ENCODE results near the gene KCTD11. TPM values are rescaled to one million over a fixed set of nuclear protein-coding genes. Genes with fewer than 3 reads are reported as not detected.

The KCTD11 gene
- total and polyA plus RNA-seq, 2 donors (not counting 1 experiment from before 2014, with no cell fraction given) = 4.3 to 13.4 TPM

DNA sequence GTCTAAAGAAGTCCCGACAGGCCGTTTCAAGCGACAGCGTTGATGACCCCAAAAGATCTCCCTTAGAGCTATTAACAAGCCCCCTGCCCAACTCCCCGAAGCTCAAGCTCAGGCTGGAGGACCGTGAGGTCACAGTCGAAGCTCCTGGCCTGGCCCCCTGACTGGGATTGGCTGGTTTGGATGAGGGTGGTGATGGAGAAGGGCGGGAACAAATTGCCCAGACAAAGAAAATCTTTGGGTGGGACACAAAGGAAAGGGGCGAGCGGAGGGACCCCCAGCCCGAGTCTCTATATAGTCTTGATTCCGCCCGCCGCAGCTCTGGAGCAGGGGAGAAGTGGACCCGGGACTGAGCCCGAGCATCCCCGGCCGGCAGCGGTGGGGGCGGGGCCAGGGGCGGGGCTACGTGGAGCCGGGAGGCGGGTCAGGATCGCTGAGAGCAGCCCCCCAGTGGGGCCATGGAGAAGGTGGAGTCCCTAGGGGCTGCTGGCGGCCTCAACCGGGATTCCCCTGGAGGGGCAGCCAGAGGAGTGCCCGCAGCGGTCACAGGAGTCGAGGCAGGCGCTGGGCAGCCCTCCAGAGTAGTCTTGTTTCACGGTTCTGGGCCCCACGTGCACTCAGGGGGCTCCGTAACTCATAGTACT, 21.8 kb upstream of the KCTD11 start:
- H3K4me1 Mint-ChIP-seq = peaks cover 43% of the 10 kb centered on the region
- Histone ChIP-seq H2AFZ (ENCODE audit: insufficient read depth, low read depth, low read length, poor library complexity, severe bottlenecking) (peak overlapping the region; percentile 94), H3K9ac (ENCODE audit: low read length) (peak overlapping the region; percentile 86), H3K79me2 (ENCODE audit: control insufficient read depth, insufficient read depth, low read length) (peaks cover 30% of the 10 kb centered on the region), H3K36me3 (replicated peaks in 1 of 2; ENCODE audit: control extremely low read depth in 1 of 2, control insufficient read depth in 1 of 2, extremely low read depth in 1 of 2, insufficient read depth in 2 of 2, low read length in 1 of 2) (peaks cover 0 to 11% of the 10 kb centered on the region in 2 experiments), H3K27me3 (replicated peaks in 1 of 4; ENCODE audit: control extremely low read depth in 1 of 4, control insufficient read depth in 3 of 4, insufficient read depth in 4 of 4, low read length in 3 of 4) (no peaks in the 10 kb centered on the region), H3K4me3 (ENCODE audit: control extremely low read depth in 1 of 5, extremely low read depth in 1 of 5, insufficient read depth in 1 of 5, low read depth in 2 of 5, low read length in 4 of 5) (peak overlapping the region; percentile 65 to 92 (median 81)), H3K4me2 (replicated peaks; ENCODE audit: low read depth, low read length, poor library complexity, severe bottlenecking) (peak overlapping the region; percentile 88), H3K9me3 (ENCODE audit: control extremely low read depth in 1 of 3, control insufficient read depth in 2 of 3, insufficient read depth in 1 of 3, low read length in 2 of 3) (no peaks in the 10 kb centered on the region), H3K27ac (ENCODE audit: low read length in 2 of 2) (peak overlapping the region; percentile 86 to 93), H4K20me1 (ENCODE audit: control insufficient read depth, insufficient read depth, low read length, poor library complexity, severe bottlenecking) (no peaks in the 10 kb centered on the region), H3K4me1 (ENCODE audit: control insufficient read depth in 2 of 2, insufficient read depth in 2 of 2, low read length in 2 of 2) (peaks cover 23 to 48% of the 10 kb centered on the region in 2 donors)
- WGBS (ENCODE audit: insufficient coverage) = 1% methylated on average over 28 of the region's 34 CpGs
- ChIA-PET POLR2A (interaction anchor here (0.5 to 2.4 kb wide), 18 partner anchors 9 to 356 kb away, joined by 3 to 18 read pairs (median 5); partner anchors contain the start of genes CTDNEP1, ELP5, GABARAP and GPS2), CTCF (interaction anchor here (0.8 to 2.7 kb wide), 20 partner anchors 8 to 284 kb away, joined by 3 to 20 read pairs (median 5); partner anchors contain the start of genes ACADVL, DLG4, GABARAP and GPS2)
- no peaks in the 10 kb centered on the region for H3K27me3 Mint-ChIP-seq
- DNase-seq (peak; percentile 82), ATAC-seq (ENCODE audit: low read depth) (peak; percentile 50)
- intact Hi-C loops (cut with micrococcal nuclease) = loop anchor here (1.0 kb wide), 9 partner anchors 15 to 242 kb away; partner anchors contain the start of genes DVL2, EIF5A, ELP5 and GABARAP
- peak overlapping the region; percentile 96 for H3K4me3 Mint-ChIP-seq
- TF ChIP-seq EZH2 (IDR thresholded peaks at IDR 0.05; ENCODE audit: borderline replicate concordance, insufficient read depth, low read depth, low read length, poor library complexity, severe bottlenecking) = no peak
- TF ChIP-seq, protein P1, sequence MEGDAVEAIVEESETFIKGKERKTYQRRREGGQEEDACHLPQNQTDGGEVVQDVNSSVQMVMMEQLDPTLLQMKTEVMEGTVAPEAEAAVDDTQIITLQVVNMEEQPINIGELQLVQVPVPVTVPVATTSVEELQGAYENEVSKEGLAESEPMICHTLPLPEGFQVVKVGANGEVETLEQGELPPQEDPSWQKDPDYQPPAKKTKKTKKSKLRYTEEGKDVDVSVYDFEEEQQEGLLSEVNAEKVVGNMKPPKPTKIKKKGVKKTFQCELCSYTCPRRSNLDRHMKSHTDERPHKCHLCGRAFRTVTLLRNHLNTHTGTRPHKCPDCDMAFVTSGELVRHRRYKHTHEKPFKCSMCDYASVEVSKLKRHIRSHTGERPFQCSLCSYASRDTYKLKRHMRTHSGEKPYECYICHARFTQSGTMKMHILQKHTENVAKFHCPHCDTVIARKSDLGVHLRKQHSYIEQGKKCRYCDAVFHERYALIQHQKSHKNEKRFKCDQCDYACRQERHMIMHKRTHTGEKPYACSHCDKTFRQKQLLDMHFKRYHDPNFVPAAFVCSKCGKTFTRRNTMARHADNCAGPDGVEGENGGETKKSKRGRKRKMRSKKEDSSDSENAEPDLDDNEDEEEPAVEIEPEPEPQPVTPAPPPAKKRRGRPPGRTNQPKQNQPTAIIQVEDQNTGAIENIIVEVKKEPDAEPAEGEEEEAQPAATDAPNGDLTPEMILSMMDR (IDR thresholded peaks at IDR 0.05) = no peak
- H3K27ac Mint-ChIP-seq = peak overlapping the region; percentile 98
- no peaks in the 10 kb centered on the region for H3K9me3 Mint-ChIP-seq (ENCODE audit: insufficient read depth)

DNA sequence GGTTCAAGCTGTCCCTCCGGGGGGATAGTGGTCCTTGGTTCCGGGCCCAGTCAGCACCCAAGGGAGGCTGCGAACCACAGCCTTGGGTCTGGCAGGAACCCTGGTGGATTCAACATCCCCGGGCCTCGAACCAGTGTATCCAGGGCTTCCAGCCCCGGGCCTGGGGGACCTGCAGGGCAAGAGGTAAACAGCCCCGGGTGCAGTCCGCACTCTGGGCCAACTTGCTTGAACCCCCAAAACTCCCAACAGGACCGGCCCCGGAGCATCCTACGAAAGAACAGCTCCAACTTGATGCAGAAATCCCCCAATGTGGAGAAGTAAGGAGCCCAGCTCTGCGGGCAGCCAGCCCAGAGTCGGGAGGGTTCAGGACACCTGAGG, 21.3 kb upstream of the KCTD11 start:
- CTCF ChIA-PET = interaction anchor here (1.2 to 2.7 kb wide), 6 partner anchors 8 to 285 kb away, joined by 3 to 16 read pairs (median 6); partner anchors contain the start of gene TMEM95
- H3K9ac ChIP-seq (ENCODE audit: low read length) = peak overlapping the region; percentile 86
- intact Hi-C loops (cut with micrococcal nuclease) = no loop called here

More for the DNA sequence above, 21.3 kb upstream of the KCTD11 start:
- Histone ChIP-seq H3K27ac (ENCODE audit: low read length in 2 of 2) (peak overlapping the region; percentile 86 to 93), H3K27me3 (replicated peaks in 1 of 4; ENCODE audit: control extremely low read depth in 1 of 4, control insufficient read depth in 3 of 4, insufficient read depth in 4 of 4, low read length in 3 of 4) (no peaks in the 10 kb centered on the region), H3K9me3 (ENCODE audit: control extremely low read depth in 1 of 3, control insufficient read depth in 2 of 3, insufficient read depth in 1 of 3, low read length in 2 of 3) (no peaks in the 10 kb centered on the region), H3K79me2 (ENCODE audit: control insufficient read depth, insufficient read depth, low read length) (peaks cover 35% of the 10 kb centered on the region), H3K4me3 (ENCODE audit: control extremely low read depth in 1 of 5, extremely low read depth in 1 of 5, insufficient read depth in 1 of 5, low read depth in 2 of 5, low read length in 4 of 5) (peak overlapping the region in 4 of 5 experiments; percentile 65 to 86 (median 81)), H2AFZ (ENCODE audit: insufficient read depth, low read depth, low read length, poor library complexity, severe bottlenecking) (peak overlapping the region; percentile 94), H3K36me3 (replicated peaks in 1 of 2; ENCODE audit: control extremely low read depth in 1 of 2, control insufficient read depth in 1 of 2, extremely low read depth in 1 of 2, insufficient read depth in 2 of 2, low read length in 1 of 2) (peaks cover 0 to 6% of the 10 kb centered on the region in 2 experiments), H3K4me2 (replicated peaks; ENCODE audit: low read depth, low read length, poor library complexity, severe bottlenecking) (peak overlapping the region; percentile 88), H3K4me1 (ENCODE audit: control insufficient read depth in 2 of 2, insufficient read depth in 2 of 2, low read length in 2 of 2) (peaks cover 27 to 54% of the 10 kb centered on the region in 2 donors), H4K20me1 (ENCODE audit: control insufficient read depth, insufficient read depth, low read length, poor library complexity, severe bottlenecking) (no peaks in the 10 kb centered on the region)
- no peak for TF ChIP-seq EZH2 (IDR thresholded peaks at IDR 0.05; ENCODE audit: borderline replicate concordance, insufficient read depth, low read depth, low read length, poor library complexity, severe bottlenecking)
- TF ChIP-seq, protein P1 (IDR thresholded peaks at IDR 0.05) = no peak
- POLR2A ChIA-PET = interaction anchor here (0.5 to 2.4 kb wide), 5 partner anchors 11 to 89 kb away, joined by 5 to 18 read pairs (median 12); partner anchors contain the start of gene GABARAP
- peak overlapping the region; percentile 98 for H3K27ac Mint-ChIP-seq
- no peak for ATAC-seq (ENCODE audit: low read depth)
- no peak for DNase-seq
- H3K4me3 Mint-ChIP-seq = peak overlapping the region; percentile 96
- no peaks in the 10 kb centered on the region for H3K27me3 Mint-ChIP-seq
- WGBS (ENCODE audit: insufficient coverage) = 54% methylated on average over 12 of the region's 13 CpGs
- H3K9me3 Mint-ChIP-seq (ENCODE audit: insufficient read depth) = no peaks in the 10 kb centered on the region
- H3K4me1 Mint-ChIP-seq = peaks cover 48% of the 10 kb centered on the region
